GM23248 (cell line): ENCODE results near the gene TBC1D10A.

Experiments used
- EZH2 ChIP-seq: fragments of 200-600 bp; sonication (generic); IDR thresholded peaks from 2 replicates; pipeline ENCODE4 v1.6.1; 2018; ENCODE audit warnings: antibody characterized with exemption, mild to moderate bottlenecking; ENCODE audit not compliant: insufficient read depth, poor library complexity, severe bottlenecking
- EZH2phosphoT487 ChIP-seq: fragments of 200-600 bp; sonication (generic); IDR thresholded peaks from 2 replicates; pipeline ENCODE4 v1.6.1; 2018; ENCODE audit warnings: antibody characterized with exemption, moderate library complexity, mild to moderate bottlenecking, low read depth; ENCODE audit not compliant: insufficient read depth

GRCh38 chr22:30287648-30288418 lies 38.9 kb downstream of the TBC1D10A start:
- TF ChIP-seq EZH2phosphoT487: no peak
- no peak for TF ChIP-seq EZH2
